SK-N-SH (cell line): ENCODE measurements around the gene FSHR.

ENCODE experiments used
- EZH2phosphoT487 ChIP-seq: fragments of 200-600 bp; sonication (generic); IDR thresholded peaks from 2 replicates; pipeline ENCODE4 v1.6.1; 2017; ENCODE audit warnings: low read depth, mixed run types, mild to moderate bottlenecking, antibody characterized with exemption, moderate library complexity, borderline replicate concordance
- MAX ChIP-seq: IDR thresholded peaks from 2 replicates; pipeline ENCODE4 v1.4.0; 2012; ENCODE audit warnings: low read depth
- RFX5 ChIP-seq: IDR thresholded peaks from 2 replicates; pipeline ENCODE4 v1.6.1; 2012; ENCODE audit warnings: mild to moderate bottlenecking, improper control_type of control experiment, low read length

- TF ChIP-seq RFX5 (no peak), MAX (no peak), EZH2phosphoT487 (no peak)
Measured at GRCh38 chr2:49192036-49192435, 37.7 kb upstream of the FSHR start.
